H1 (cell line): ENCODE data around the gene POLR1G. TPM values are rescaled to one million over a fixed set of nuclear protein-coding genes. Genes with fewer than 3 reads are reported as not detected.

Experiments
- polyA plus RNA-seq, 7 experiments: library from polyadenylated mRNA; depleted of rRNA in 3 of 7; stranded (reverse) in 5 of 7; unstranded in 2 of 7; fragments of >200 nt in 5 of 7; fragments of 200-250 nt in 2 of 7; gene quantifications; 1 replicate in 5 of 7; 2 replicates in 1 of 7; 4 replicates in 1 of 7; pipeline versions ENCODE4 v1.2.1 to v1.2.3, GENCODE V29; 2011 to 2013; ENCODE audit warnings: missing spikeins in 2 of 7, mixed read lengths in 2 of 7
- total RNA-seq: library from RNA; stranded (reverse); fragmentation: NEBNext Ultra II Directional; extraction: Animal tissue kit (Norgen Biotek cat#: 25700); gene quantifications from 2 replicates; pipeline ENCODE4 v1.2.1, GENCODE V29; 2021
- TF ChIP-seq, protein P1 (sequence below): fragments of 300-600 bp; sonication (generic); IDR thresholded peaks from 2 replicates; pipeline ENCODE4 v1.7.1; 2012; ENCODE audit warnings: low read length, moderate library complexity, mild to moderate bottlenecking, inconsistent platforms; ENCODE audit not compliant: insufficient replicate concordance
- TF ChIP-seq, protein P2 (sequence below): IDR thresholded peaks from 2 replicates; pipeline ENCODE4 v1.6.1; 2011; ENCODE audit warnings: low read depth, mild to moderate bottlenecking, low read length; ENCODE audit not compliant: insufficient read depth

Gene POLR1G
- total and polyA plus RNA-seq, 2 of the 8 experiments (the other 6 are each of a cell fraction or from before 2014, with no cell fraction given), result 16.8 to 34.8 TPM

DNA sequence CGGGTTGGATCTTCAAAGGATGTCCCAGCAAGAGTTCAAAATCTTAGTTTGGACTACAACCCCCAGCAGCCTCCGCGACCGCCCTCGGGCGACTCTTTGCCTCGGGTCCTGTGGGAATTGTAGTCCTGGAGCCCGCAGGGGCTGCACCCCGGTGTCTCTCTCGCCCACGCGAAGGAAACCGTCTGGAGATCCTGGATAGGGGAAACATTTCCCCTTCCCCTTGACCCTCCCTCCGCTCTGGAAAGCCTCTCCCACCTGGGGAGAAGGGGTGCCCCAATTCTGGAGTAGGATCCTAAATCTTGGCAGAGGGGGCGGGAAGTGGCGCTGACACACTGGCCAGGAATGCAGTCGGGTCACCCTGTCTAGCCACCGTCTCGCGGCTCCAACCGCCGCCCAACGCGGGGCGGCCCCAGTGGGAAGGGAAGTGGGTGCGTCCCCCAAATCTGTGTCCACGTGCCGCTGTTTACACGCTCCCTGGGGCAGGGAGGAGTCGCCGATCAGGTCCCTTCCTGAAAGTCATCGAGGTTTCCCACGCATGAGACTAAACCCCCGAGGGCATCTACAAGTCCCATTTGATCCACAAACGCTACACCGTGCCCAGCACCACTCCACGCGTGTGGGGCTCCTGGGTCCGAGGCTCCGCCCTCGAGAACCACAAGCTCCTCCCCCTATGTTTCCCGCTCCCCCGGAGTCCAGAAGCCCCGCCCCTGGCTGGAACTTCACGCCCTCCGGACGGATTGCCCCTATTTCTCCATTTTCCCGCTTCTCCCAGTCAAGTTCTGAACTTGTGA lies 814 bp upstream of the POLR1G start (continued):
- TF ChIP-seq, protein P1, sequence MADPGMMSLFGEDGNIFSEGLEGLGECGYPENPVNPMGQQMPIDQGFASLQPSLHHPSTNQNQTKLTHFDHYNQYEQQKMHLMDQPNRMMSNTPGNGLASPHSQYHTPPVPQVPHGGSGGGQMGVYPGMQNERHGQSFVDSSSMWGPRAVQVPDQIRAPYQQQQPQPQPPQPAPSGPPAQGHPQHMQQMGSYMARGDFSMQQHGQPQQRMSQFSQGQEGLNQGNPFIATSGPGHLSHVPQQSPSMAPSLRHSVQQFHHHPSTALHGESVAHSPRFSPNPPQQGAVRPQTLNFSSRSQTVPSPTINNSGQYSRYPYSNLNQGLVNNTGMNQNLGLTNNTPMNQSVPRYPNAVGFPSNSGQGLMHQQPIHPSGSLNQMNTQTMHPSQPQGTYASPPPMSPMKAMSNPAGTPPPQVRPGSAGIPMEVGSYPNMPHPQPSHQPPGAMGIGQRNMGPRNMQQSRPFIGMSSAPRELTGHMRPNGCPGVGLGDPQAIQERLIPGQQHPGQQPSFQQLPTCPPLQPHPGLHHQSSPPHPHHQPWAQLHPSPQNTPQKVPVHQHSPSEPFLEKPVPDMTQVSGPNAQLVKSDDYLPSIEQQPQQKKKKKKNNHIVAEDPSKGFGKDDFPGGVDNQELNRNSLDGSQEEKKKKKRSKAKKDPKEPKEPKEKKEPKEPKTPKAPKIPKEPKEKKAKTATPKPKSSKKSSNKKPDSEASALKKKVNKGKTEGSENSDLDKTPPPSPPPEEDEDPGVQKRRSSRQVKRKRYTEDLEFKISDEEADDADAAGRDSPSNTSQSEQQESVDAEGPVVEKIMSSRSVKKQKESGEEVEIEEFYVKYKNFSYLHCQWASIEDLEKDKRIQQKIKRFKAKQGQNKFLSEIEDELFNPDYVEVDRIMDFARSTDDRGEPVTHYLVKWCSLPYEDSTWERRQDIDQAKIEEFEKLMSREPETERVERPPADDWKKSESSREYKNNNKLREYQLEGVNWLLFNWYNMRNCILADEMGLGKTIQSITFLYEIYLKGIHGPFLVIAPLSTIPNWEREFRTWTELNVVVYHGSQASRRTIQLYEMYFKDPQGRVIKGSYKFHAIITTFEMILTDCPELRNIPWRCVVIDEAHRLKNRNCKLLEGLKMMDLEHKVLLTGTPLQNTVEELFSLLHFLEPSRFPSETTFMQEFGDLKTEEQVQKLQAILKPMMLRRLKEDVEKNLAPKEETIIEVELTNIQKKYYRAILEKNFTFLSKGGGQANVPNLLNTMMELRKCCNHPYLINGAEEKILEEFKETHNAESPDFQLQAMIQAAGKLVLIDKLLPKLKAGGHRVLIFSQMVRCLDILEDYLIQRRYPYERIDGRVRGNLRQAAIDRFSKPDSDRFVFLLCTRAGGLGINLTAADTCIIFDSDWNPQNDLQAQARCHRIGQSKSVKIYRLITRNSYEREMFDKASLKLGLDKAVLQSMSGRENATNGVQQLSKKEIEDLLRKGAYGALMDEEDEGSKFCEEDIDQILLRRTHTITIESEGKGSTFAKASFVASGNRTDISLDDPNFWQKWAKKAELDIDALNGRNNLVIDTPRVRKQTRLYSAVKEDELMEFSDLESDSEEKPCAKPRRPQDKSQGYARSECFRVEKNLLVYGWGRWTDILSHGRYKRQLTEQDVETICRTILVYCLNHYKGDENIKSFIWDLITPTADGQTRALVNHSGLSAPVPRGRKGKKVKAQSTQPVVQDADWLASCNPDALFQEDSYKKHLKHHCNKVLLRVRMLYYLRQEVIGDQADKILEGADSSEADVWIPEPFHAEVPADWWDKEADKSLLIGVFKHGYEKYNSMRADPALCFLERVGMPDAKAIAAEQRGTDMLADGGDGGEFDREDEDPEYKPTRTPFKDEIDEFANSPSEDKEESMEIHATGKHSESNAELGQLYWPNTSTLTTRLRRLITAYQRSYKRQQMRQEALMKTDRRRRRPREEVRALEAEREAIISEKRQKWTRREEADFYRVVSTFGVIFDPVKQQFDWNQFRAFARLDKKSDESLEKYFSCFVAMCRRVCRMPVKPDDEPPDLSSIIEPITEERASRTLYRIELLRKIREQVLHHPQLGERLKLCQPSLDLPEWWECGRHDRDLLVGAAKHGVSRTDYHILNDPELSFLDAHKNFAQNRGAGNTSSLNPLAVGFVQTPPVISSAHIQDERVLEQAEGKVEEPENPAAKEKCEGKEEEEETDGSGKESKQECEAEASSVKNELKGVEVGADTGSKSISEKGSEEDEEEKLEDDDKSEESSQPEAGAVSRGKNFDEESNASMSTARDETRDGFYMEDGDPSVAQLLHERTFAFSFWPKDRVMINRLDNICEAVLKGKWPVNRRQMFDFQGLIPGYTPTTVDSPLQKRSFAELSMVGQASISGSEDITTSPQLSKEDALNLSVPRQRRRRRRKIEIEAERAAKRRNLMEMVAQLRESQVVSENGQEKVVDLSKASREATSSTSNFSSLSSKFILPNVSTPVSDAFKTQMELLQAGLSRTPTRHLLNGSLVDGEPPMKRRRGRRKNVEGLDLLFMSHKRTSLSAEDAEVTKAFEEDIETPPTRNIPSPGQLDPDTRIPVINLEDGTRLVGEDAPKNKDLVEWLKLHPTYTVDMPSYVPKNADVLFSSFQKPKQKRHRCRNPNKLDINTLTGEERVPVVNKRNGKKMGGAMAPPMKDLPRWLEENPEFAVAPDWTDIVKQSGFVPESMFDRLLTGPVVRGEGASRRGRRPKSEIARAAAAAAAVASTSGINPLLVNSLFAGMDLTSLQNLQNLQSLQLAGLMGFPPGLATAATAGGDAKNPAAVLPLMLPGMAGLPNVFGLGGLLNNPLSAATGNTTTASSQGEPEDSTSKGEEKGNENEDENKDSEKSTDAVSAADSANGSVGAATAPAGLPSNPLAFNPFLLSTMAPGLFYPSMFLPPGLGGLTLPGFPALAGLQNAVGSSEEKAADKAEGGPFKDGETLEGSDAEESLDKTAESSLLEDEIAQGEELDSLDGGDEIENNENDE, result no peak
- TF ChIP-seq, protein P2, sequence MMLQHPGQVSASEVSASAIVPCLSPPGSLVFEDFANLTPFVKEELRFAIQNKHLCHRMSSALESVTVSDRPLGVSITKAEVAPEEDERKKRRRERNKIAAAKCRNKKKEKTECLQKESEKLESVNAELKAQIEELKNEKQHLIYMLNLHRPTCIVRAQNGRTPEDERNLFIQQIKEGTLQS, result no peak
